ELR (cell line): ENCODE measurements around the gene KPNB1.

Source experiments
- DNase-seq: peaks from one replicate; pipeline ENCODE4 v3.0.0-alpha.2; 2015; ENCODE audit warnings: low read depth

KPNB1 gene

DNA sequence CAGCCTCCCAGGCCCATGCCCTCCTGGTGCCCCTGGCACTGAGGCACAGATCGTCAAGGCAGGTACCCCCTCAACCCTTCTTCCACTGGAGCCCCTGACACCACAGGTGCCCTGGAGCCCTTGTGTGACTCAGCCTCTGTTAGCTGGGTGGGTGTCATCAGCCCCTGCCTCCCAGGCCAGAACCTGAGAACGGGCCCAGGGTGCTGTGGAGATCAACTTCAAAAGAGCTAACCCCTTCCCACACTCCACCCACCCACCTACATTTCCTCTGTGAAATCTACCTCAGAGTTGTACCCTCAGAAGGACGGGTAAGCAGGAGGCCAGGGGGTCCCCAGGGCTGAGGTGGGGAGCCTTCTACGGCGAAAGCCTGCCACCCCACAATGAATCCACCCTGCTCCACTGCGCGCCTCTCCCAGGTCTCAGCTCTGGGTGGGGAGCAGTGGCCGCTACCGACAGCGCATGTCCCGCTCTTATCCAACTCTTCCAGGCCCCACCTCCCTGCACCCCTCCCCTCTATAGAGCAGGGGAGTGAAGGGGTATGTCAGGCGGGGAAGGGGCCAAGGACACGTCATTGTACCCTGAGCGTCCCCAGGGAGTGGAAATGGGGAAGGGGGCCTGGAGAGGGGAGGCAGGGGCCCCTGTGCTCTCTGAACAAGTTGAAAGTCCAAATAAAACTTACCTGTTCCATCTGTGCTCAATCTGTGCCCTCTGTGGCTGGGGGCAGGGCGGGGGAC, 61.8 kb downstream of the KPNB1 start:
- DNase-seq, result no peak

DNA sequence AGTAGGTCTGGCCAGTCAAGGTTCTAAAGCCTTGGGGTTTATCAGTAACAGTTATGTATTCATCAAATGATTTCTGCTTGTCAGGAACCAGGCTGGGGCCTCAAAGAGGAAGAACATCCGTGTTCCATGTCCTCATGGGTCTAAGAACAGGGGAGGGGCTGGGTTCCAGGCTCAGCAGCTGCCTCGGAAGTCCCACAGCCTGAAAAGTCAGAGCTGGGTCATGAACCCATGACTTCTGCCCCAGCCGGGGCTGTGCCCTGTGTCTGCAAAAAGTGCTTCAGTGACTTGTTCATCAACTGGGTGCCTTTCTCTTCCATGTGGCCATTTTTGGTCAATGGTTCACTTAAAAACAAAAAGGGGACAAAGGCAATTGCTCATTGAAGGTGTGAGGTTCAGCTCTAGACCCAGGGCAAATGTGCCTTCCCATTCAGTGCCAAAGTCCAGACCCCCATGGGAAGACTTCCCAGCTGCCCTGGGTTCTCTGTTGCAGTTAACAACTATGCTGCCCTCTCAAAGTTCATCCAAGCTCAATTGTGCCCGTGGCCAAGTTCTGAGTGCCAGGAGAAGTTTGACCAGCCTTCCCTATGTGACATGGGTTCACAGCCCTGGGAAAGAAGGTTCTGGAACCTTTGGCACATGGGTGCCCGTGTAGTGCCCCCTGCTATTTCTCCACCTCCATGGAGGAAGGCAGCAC, 62.8 kb downstream of the KPNB1 start:
- DNase-seq, result no peak

DNA sequence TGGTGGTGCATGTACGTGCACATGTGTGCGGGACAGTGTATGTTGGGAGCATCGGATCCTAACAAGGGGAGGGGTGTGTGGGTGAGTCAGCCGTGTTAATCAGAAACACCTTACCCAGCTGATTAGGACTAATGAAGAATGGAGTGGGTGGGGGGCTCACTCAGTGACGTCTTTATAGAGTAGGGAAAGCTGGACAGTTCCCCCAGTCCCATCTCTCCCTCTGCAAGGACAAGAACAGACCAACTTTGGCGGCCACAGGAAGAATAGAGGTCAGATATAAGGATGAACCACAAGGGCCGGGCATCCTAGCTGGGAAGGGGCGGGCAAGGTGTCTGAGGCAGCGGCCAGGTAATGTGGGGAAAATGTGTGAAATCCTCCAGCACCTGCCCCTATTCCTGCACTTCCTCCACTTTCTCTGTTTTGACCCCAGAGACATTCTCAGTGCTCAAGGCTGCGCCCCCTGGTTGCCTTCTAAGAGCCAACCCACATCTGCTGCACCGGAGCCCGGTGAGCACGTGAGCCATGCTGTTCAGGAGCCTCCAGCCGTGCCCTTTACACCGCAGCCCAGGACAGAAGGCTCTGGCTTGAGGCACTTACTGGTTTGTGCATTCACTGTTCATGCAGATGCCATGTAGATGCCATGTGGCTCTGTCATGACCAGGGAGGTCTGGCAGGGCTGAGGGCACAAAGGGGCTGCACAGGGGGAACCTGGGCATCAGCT, 64.4 kb downstream of the KPNB1 start:
- DNase-seq, result no peak

DNA sequence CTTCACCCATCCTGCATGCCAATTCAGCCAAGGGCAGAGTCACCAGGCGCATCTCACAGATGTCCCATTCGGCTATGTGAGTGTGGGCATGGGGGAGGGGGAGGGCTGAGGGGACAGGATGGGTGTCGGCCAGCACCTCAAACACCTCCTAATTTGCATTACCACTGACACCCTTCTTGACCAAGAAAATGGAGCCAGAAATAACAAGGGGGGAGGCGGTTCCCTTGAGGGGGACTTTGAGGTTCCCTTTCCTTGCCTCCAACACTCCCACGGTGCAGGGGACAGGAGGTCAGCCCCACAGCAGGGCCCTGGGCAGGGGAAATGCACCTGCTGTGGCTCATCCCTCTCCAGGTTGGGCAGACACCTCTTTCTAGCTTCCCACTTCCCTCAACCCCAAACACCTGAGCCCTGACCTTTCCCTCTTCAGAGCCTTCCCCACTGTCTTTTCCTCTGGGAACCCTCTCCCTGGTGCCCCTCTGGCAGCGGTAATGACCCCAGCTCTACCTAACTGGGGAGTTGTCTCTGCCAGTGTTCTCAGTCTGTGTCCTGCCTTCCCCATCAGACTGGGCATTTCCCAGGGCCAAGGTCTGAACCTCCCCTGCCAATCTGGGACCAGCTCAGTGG, 65.2 kb downstream of the KPNB1 start:
- no peak for DNase-seq

DNA sequence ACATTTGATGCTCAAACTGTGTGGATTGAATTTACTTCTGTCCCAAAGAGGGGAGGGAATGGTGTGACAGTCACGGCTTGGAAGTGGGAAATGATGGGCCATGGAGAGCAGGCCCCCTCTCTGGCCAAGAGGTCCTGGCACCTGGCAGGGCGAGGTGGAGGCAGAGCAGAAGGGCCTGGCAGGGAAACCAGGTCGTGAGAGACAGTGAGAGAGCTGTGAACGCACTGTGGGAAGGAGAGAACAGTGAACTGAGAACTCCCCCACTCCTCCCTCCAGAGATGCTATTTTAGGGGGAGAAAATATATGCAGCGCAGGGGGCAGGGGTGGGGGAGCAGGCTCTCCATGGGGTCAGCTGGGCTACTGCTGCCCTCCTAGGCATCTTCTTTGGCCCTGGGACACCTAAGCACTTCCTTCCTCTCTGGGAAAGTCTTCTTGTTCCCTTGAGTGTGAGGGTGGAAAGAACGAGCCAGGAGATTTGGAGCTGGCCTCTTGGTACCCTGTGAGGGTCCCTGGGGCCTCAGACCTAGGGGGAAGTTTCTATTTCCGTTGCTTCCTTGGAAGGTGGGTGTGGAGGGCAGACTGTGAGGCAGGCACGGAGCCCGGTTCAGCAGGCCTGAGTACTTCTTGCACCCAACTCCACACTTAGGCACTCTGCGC, 66.1 kb downstream of the KPNB1 start:
- no peak for DNase-seq

DNA sequence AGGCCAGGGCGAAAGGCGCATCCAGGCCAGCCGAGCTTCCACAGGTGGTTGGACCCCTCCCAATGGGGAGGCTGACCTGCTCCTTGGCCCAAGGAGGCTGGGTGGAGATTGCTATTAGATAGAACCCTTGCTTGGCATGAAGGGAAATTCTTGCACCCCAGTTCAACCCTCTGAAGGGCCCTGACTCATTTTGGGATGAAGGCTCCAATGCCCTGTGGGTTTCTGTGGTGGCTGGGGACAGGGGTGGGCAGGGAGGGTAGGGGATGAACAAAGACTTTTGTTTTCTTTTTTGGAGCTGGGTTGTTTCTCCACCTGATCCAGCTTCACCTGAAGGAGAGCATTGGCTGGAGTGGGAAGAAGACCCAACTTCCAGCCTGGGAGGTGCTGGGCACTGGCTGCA, 66.7 kb downstream of the KPNB1 start:
- no peak for DNase-seq

DNA sequence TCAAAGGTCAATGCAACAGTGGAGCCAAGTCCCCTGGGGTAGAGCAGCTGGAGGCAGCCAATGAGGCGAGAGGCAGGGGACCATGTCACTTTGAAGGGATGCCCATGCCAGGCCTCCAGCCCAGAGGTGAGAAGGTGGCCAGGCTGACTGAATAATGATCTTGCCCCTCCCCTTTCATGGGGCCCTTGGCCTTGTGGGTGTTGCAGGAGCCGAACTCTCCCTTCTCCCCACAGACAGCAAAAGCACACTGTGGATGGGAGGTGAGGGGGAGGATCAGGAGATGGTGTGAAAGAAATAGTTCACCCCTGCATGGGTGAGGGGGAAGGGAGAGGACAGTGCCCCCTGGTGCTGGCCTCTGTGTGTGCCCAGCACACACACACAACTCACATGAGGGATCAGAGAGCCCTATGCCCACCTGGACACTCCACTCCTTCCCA, 67.6 kb downstream of the KPNB1 start:
- no peak for DNase-seq

DNA sequence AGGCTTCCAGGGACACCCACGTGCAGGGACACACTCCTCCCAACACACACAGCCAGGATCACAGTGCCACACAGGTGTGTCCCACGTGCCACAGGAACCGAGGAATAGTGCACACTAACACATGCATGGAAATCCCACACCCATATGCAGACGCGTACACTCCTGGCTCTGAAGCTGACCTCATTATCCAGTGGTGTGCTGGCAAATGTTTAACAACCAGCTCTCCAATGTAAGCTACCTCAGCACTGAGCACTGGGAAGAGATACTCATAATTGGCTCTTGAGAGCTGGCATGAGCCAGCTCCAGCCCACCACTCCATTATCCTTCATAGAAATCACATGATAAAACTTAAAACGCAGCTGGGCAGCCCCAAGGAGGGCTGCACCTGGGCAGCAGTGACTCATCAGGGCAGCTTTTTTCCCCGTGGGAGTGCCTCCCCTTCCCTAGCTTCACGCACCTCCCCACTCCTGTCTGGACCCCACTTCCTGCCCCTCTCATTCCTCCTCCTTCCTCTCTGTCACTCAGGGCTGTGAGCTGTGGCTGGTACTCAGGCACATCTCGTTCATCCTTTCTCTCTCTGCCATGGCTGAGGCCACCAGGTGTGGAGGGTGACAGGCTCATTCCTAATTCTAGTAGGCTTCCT, 68.4 kb downstream of the KPNB1 start:
- DNase-seq, result peak; percentile 42

DNA sequence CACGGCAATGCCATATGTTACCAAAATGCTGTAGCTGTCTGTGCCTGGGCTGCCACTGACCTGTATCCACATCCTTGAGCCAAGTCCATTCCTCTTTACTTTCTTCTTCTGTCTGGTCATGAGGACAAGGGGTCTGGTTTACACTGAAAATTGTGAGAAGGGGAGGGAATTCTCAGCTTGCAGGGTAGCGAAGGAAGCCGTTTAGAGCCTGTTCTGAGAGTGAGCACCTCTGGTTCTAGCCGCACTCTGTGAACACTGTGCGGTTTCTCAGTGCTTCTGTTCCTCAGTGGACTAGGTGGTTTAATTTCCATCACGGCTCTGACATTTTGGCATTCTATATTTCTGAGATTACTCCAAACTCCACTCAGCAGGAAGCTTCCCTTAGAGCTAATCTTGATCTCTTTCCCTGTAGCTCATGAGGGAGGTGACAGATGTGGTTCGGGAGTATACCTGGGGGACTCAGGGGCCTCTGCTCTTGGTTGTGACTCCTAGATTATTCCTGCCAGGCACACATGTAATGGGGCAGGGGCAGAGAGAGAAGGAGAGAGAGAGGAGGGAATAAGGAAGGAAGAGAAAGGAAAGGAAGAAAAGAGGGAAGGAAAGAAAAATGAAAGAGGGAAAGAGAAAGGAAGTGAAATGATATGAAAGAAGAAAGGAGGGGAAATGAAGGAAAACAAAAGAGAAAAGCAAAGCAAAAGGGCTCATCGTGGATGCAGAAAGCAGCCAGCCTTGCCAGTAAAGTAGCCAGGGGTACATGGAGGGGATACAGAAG, 69.1 kb downstream of the KPNB1 start:
- DNase-seq, result no peak

DNA sequence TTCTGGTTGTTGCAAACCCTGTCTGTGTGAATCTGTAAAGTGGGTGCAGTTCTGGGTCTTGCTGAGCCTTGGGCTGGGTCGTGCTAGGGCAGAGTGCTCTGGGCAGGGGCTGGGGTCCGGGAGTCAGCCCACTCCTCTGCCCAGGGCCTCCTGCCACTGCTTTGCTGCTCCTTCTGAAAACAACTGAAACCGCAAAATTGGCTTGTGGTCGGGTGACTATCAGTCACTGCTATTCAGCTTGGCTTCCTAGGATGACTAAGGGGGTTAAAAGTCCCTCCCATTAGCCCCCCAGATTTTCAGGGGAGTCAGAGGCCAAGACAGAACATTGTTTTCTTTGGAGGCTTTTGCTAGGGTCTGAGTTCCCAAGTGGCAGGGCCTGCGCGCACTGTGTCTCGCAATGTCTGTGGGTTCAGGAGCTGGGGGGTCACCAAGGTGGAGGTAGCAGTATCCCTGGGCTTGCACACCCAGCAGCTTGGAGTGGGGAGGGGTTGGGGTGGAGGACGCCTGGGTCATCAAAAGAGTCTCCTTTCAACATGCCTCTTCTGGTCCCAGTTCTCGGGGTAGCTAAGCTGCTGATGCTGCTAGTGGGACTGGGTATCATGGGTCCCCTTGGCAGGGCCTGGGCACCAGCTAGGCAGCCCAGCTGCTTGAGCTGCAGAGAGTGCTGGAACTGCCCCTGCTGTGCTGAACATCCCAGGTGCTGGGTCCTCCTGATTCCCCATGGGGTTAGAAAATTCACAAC, 69.9 kb downstream of the KPNB1 start:
- DNase-seq, result peak; percentile 94

DNA sequence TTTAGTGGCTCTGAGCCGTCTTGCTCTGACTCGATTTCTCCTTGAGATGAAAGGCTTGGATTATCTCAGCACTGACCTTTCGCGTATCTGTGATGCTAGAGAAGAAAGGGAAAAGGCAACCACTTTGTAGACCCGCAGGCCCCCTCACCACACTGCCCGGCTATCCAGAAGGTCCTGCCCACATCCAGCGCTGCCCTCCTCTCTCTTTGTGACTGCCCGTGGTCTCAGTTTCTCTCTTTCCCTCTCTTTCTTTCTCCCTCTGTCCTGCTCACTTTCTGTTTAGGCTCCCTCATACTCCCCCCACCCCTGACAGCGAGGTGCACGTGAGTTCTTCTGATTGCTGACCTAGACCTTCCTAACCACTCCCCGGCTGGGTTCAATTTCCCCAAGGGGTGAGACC, 70.5 kb downstream of the KPNB1 start:
- no peak for DNase-seq

DNA sequence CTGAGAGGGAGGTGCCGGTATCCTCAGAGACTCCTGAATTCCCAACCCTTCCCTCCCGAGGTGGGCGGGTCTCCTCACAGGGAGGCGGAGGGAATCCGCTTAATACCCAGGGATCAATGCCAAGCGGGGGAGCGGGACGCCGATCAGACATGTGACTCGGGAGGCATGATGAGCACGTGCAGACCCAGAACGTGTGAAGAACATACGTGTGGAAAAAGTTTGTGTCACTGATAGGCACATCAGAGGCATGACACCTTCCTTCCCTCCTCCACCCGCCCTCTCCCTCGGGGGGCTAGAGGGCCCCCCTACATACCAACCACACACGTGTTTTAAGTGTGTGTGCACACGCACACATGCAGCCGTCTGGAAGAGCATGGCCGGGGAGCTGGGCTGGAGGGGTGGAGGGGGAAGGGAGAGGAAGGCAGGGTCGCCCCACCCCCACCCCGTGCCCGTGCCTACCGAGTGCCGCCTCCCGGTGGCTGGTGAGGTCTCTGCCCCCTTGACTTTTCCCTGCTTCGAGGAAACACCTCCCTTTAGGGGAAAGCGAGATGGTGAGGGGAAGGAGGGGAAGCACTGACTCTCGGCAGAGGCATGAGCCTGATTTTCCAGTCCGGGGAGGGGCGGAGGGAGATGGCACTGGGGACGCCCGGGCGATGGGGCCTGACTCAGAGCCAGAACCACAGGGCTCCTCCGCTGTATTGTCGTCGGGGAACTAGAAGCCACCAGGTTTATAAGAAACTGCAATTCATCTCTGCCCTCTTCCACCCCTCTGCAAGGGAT, 71.2 kb downstream of the KPNB1 start:
- peak; percentile 64 for DNase-seq

DNA sequence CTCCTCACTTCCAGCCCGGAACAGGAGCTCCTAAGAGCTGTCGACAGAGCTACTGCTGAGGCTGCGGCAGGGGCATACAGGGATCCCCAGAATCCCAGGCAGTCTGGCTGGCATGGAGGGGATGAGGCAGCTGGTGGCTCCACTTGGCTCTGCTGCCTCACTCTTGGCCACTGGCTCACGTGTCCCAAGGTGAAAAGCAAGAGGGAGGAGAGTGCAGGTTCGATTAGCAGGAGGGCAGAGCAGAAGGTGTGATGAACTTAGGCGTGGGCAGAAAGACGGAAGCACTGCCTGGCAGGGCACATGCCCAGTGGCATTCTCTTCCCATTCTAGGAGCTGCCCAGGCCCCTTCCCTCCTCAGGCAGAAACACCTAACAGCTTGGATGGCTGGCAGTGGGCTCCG, 72.0 kb downstream of the KPNB1 start:
- DNase-seq, result no peak

DNA sequence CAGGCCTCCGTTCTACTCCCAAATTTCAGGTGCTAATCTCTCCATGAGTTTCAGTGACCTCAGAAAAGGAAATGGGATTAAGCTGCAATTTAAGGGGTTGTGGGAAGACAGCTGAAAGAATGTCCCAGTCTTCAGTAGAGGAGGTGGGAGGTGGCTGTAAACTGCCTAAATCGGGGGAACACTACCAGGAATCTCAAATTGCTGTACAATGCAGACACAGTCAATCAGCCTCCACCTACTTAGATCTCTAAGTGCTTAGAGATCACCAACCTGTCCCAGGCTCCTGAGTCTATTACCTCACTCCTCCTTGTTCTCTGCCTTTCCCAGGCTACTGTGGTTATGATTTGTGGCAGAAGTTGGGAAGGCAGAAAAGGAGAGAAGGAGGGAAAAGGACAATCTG, 75.0 kb downstream of the KPNB1 start:
- no peak for DNase-seq

DNA sequence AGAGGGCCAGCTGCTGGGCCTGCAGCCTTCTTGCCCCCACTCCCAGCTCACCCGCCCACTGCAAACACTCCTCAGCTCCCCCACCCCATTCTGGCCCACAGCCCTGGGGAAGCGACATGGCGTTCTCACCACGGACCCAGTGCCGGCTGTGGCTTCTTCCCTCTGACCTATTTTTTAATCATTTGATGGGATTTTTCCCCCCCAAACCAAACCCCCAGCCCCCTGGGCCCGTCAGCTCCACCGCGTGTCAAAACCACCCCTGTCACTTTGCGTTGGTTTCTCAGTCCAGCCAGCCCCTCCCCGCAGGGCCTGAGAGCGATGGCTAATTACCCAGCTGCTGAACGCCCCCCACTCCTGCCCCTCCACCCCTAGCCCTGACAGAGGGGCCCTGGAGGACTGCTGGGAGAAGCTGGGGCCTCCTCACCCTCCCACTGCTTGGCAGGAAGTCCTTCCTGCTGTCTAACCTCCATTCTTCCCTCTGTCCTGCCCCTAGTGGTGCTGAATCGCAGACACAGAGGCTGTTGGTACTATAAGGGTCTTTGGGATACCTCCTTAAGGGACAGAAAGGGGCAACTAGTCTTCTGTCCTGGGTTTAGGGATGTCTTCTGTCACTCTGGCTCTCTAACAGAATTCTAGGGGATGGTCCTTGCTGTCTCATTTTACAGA, 75.9 kb downstream of the KPNB1 start:
- DNase-seq, result no peak

DNA sequence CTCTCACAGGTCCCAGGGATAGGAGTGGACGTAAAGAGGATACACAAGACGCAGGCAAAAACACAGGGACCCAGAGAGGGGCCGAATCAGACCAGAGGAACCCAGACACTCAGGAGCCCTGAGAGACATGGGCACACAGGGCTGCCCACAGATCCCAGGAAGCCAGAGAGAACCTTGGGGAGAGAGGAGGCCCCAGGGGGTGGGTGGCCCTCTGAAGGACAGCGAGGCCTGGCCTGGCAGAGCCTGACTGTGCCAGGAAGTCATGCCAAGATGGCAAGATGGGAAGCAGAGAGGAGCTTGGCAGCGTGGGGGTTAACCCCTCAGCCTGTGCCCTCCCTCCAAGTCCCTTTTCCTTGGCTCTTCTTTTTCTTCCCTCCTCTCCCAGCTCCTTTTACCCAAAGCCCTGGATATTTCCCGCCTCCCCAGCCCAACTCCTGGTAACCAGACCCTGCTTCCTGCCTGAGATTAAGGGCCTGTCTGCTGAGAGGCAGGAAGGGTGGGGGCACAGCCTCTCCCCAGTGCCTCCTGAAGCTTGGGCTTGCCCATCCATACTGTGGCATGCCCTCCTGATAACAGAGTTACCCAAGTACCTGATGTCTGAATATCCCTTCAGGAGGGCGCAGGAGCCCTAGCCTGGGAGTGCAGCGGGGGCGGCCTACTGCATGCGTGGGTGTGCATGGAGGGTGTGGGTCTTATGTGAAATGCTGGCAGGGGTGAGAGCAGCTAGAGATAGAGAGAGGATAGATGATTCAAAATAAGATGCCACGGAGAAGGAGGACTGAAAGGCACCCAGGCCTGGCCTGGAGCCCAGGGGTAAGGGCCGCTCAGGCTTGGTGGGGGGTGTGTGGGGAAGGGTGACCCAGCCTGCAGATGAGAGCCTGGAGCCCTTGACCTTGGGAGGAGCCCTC, 77.3 kb downstream of the KPNB1 start:
- DNase-seq, result no peak

DNA sequence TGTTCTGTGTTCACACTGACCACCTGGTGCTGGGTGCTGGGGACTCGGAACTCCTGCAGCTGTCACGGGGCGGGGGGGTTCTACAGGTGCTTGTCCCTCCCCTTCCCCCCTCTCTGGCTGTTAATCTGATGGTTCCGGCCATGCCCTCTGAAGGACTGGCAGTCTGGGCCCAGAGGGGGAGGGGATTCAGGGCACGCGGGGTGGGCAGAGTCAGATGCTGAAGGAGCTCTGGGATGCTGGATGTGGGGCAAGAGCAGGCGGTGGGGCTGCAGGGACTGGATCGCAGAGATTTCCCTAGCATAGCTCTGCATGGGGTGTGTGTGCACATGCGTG, 78.0 kb downstream of the KPNB1 start:
- no peak for DNase-seq
